OCI-LY1 (cell line): ENCODE results near the gene SNED1.

Experiments
- CTCF ChIP-seq: fragments of 200-600 bp; sonication (generic), shearing (Covaris generic); IDR thresholded peaks from 2 replicates; pipeline ENCODE4 v1.5.1; 2017; ENCODE audit warnings: mild to moderate bottlenecking, antibody characterized with exemption, low read length, moderate library complexity, mixed read lengths
- EZH2 ChIP-seq: fragments of 200-600 bp; sonication (generic), shearing (Covaris generic); IDR thresholded peaks from 2 replicates; pipeline ENCODE4 v1.8.0; 2017; ENCODE audit warnings: borderline replicate concordance, mixed run types, mild to moderate bottlenecking, antibody characterized with exemption, low read length, moderate library complexity, mixed read lengths

- no peak for TF ChIP-seq CTCF
- TF ChIP-seq EZH2 = no peak
Observed at GRCh38 chr2:241039416-241039815, 41.0 kb downstream of the SNED1 start.
